ENCODE measurements around the gene ZNF566. TPM values are rescaled to one million over a fixed set of nuclear protein-coding genes. Genes with fewer than 3 reads are reported as not detected.

Gene ZNF566
- total and polyA plus RNA-seq, 2 of the 4 experiments (the other 2 are of a cell fraction) = 3.0 to 4.8 TPM

GRCh38 chr19:36421749-36422481, 67.4 kb downstream of the ZNF566 start:
- Histone ChIP-seq H3K4ac (ENCODE audit: low read depth, low read length) (no peak overlapping the region), H3K23ac (ENCODE audit: low read depth, low read length) (no peak overlapping the region), H3K4me1 (ENCODE audit: control insufficient read depth, insufficient read depth, low read length) (peaks cover 5% of the 10 kb centered on the region; the same call in 1 of the 2 replicates), H3K4me2 (ENCODE audit: low read depth, low read length) (peak overlapping the region; percentile 36; the same call in 1 of the 2 replicates), H2BK5ac (ENCODE audit: low read depth, low read length, poor library complexity, severe bottlenecking) (no peak overlapping the region), H3K4me3 (ENCODE audit: insufficient read depth, low read depth, low read length) (peak overlapping the region; percentile 42), H3K9ac (ENCODE audit: low read depth, low read length) (no peak overlapping the region), H3K14ac (replicated peaks; ENCODE audit: low read depth, low read length) (no peak overlapping the region), H3K27me3 (ENCODE audit: control insufficient read depth, insufficient read depth, low read length) (no peaks in the 10 kb centered on the region), H4K5ac (ENCODE audit: low read depth, low read length) (no peak overlapping the region), H3K56ac (ENCODE audit: extremely low read depth, insufficient read depth, low read length) (no peak overlapping the region), H2AK5ac (ENCODE audit: low read depth, low read length) (no peak overlapping the region), H3K9me1 (ENCODE audit: insufficient read depth, low read length) (no peaks in the 10 kb centered on the region), H4K20me1 (ENCODE audit: insufficient read depth, low read length) (no peaks in the 10 kb centered on the region), H3K27ac (ENCODE audit: insufficient read depth, low read length) (no peak overlapping the region), H3K9me3 (ENCODE audit: control insufficient read depth, insufficient read depth, low read length) (peaks cover 5% of the 10 kb centered on the region), H2BK20ac (ENCODE audit: low read depth, low read length) (no peak overlapping the region), H4K8ac (ENCODE audit: low read depth in 2 of 2, low read length in 2 of 2) (peak overlapping the region in 1 of 2 experiments; percentile 64; a peak in 2 of 4 replicates), H2BK15ac (ENCODE audit: low read depth, low read length) (no peak overlapping the region), H2BK120ac (ENCODE audit: low read depth, low read length) (no peak overlapping the region), H3K36me3 (ENCODE audit: control insufficient read depth, insufficient read depth, low read length) (no peaks in the 10 kb centered on the region), H2AK9ac (replicated peaks; ENCODE audit: low read depth, low read length, poor library complexity) (no peak overlapping the region), H3K79me1 (ENCODE audit: low read depth in 1 of 2, low read length in 2 of 2) (peaks cover 5 to 11% of the 10 kb centered on the region in 2 experiments), H4K91ac (ENCODE audit: insufficient read depth, low read depth, low read length) (no peak overlapping the region), H2AFZ (replicated peaks; ENCODE audit: low read length, poor library complexity) (peak overlapping the region; percentile 89), H3K18ac (ENCODE audit: low read depth, low read length) (no peak overlapping the region)
- in situ Hi-C loops (cut with MboI; ENCODE audit: low sequenced_read_pairs) = no loop called here
- POLR2A ChIA-PET (ENCODE audit: unreplicated experiment) = no interaction called here
- CTCF ChIA-PET = no interaction called here
- dilution Hi-C loops (cut with HindIII; ENCODE audit: low sequenced_read_pairs, unreplicated experiment) = no loop called here
- TF ChIP-seq MAZ (IDR thresholded peaks at IDR 0.05; ENCODE audit: borderline replicate concordance, low read depth, low read length) = no peak
- TF ChIP-seq MXI1 (IDR thresholded peaks at IDR 0.05; ENCODE audit: borderline replicate concordance, low read depth, low read length) = no peak
- no peak for TF ChIP-seq NFE2L2 (IDR thresholded peaks at IDR 0.05; ENCODE audit: low read depth, low read length)
- TF ChIP-seq SMC3 (IDR thresholded peaks at IDR 0.05; ENCODE audit: low read depth, low read length) = no peak
- no peak for TF ChIP-seq CHD1 (IDR thresholded peaks at IDR 0.05; ENCODE audit: low read depth, low read length)
- TF ChIP-seq ELK1 (IDR thresholded peaks at IDR 0.05; ENCODE audit: borderline replicate concordance, low read depth, low read length) = no peak
- no peak for TF ChIP-seq RFX5 (IDR thresholded peaks at IDR 0.05; ENCODE audit: low read depth, low read length)
- no peak for TF ChIP-seq FOS (IDR thresholded peaks at IDR 0.05; ENCODE audit: low read depth, low read length)
- TF ChIP-seq RCOR1 (IDR thresholded peaks at IDR 0.05; ENCODE audit: insufficient replicate concordance, low read length) = no peak
- TF ChIP-seq USF2 (IDR thresholded peaks at IDR 0.05; ENCODE audit: low read depth, low read length) = no peak
- TF ChIP-seq CTCF (conservative IDR thresholded peaks at IDR 0.05; ENCODE audit: low read depth, low read length) = no peak
- TF ChIP-seq POLR2A (IDR thresholded peaks at IDR 0.05; ENCODE audit: low read depth, low read length) = no peak
- TF ChIP-seq BHLHE40 (IDR thresholded peaks at IDR 0.05; ENCODE audit: low read depth, low read length) = no peak
- TF ChIP-seq MAFK (IDR thresholded peaks at IDR 0.05; ENCODE audit: low read depth, low read length) = no peak
- no peak for TF ChIP-seq RAD21 (IDR thresholded peaks at IDR 0.05; ENCODE audit: low read length)
- TF ChIP-seq CEBPB (IDR thresholded peaks at IDR 0.05; ENCODE audit: low read depth, low read length) = no peak
- WGBS, 2 experiments (ENCODE audit: extremely low coverage in 2 of 2, insufficient read length in 1 of 2) = 42% methylated on average over 10 of the region's 33 CpGs; no CpG with 5 or more reads in 1 of the 2 experiments
- no TSS peak for BruUV-seq (replicated peaks)
- no peak for DNase-seq
- intact Hi-C loops (cut with micrococcal nuclease) = no loop called here
- ATAC-seq (ENCODE audit: low read depth) = no peak

Measured in IMR-90 (cell line).